NCI-H2107 treated with DMSO at 0.1 percent for 48 hours (cell line): ENCODE results near the gene LUC7L.

Source experiments
- DNase-seq: peaks from one replicate; lab custom pipeline; 2025; ENCODE audit not compliant: unreplicated experiment; lab: John Stamatoyannopoulos, UW

The LUC7L gene

DNA sequence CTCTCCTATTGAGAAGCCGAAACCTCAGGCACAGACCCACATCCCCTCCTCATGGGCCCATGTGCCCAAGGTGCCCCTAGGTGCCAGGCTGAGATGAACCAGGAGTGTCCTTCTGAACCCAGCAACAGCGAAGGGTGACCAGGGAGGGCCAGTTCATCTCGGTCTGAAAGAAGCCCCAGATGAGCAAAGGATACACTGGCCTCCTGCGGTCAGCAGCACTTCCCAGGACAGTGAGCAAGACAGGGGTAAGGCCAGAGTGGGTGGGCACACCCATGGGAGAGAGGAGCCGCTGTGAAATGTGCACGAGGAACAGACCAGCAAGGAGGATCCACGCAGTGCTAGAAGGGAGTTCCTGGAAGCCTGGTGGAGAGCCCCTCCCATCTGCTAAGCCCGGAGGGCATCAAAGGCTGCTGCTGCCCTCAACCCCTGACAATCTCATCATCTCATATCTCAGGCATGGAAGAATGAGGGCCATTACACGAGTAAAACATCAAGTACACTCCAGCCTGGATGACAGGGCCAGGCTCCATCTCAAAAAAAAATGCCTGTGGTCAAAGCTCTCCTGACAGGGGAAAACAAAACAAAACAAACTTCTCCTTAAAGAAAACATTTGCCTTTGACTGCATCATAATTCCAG, 80.1 kb downstream of the LUC7L start:
- DNase-seq: no peak

DNA sequence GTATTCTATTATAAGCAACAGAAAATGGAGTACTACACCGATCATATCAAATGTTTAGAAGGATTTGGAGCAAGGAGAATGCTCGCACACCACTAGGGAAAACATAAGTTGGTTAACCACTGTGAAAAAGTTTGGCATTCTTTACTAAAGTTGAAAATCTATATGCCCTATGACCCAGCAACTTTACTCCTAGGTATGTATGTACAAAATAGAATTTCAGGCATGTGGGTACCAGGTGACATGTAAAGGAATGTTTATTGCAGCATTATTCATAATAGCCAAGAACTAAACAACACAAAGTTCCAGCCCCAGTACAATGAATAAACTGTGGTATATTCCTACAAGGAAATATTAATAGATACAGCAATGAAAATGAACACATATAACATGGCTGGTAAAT, 82.6 kb downstream of the LUC7L start:
- DNase-seq: no peak

DNA sequence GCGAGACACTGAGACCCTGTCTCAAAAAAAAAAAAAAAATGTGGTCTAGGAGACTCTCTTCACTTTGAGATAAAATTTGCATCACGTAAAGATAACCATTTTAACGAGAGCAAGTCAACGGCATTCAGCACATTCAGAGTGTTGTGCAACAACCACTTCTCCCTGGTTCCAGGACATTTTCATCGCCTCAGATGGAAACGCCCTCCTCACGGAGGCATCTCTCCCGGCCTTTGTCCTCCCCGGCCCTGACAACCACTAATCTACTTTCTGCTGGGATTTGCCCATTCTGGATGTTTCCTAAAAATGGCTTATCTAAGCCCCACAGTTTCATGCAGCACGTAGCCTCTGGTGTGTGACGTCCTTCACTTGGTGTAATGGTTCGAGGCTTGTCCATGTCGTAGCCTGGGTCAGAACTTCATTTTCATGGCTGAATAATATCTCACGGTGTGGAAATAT, 84.4 kb downstream of the LUC7L start:
- no peak for DNase-seq

DNA sequence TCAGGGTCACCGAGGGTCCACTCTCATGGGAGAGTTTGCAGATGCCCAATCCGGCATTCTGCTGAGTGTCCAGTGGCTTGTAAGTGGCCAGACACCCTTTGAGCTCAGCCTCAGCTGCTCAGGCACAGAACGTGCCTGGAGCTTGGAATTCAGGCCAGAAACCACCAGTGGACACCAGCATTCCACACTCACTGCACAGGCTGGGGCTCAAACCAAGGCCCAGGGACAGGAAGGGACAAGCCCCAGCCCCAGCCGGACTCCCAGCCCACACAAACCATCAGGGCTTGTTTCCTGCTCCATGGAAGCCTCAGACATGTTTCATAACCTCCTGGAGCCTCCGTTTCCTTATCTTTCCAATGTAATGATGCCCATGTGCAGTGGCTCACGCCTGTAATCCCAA, 85.8 kb downstream of the LUC7L start:
- no peak for DNase-seq

DNA sequence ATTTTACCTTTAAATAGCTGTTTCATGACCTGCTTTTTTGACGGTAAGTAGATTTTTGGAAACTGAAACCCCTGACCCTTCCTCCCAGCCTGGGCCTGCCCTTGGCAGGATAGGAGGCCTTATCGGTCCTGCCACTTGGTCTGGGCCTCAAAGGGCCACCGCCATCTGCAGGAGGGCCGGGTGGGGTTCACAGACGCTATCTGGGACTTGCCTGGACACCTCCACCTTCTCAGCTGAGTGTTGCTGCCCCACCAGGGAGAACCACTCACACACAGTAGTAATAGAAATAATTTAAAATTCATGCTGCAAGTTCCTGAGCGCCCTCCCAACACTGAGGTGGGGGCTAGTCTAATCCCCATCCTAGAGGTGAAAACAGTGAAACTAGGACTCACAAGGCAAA, 86.2 kb downstream of the LUC7L start:
- DNase-seq: no peak

DNA sequence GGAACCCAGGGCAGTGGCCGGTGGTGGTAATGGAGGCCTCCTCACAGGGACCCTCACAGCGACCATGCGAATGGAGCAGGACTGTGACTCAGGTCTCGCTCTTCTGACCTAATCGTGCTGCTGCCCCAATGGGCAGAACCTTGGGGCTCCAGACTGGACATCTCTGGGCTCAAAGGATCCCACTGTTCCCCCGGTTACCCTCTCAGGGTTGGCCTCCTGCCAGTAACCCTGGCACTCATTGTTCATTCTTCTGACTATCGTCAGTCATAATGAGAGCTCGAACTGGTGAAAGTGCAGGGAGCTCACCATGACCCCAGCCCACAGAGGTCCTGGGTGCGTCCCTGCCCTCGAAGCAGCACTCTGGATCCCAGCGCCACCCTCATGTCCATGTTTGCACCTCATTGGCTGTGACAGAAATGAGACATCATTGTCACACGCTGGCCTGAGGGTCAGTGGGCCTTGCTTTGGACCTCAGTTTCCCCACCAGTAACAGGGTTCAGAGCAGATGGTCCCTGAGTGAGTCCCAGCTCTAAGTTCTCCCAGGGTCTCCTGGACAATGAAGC, 86.8 kb downstream of the LUC7L start:
- DNase-seq: no peak

DNA sequence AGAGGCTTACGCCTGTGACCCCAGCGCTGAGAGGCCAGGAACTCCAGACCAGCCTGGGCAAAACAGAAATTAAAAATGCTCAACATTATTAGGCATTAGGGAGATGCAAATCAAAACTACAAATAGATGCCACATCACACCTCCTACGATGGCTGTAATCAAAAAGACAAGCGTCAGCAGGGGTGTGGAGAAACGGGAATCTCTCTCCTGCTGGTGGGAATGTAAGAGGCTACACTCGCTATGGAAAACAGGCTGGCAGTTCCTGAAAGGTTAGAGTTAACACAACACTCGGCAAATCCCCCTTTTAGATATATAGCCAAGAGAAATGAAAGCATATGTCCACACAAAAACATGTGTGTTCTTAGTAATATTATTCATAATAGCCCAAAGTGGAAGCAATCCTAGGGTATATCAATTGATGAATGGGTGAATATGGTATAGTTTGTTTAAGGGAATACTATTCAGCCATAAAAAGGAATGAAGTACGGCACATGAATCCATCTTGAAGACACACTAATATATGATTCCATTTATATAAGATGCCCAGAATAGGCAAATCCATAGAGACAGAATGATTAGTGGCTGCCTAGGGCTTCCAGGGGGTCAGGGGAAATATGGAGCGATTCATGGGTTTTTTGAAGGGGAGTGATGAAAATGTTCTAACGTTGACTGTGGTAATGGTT, 88.9 kb downstream of the LUC7L start:
- no peak for DNase-seq
